ENCODE measurements around the gene CD160.

GRCh38 chr1:145692785-145693443, 26.4 kb upstream of the CD160 start:
- no peak for TF ChIP-seq POLR2A (IDR thresholded peaks at IDR 0.05; ENCODE audit: low read length)
- TF ChIP-seq GATA1 (IDR thresholded peaks at IDR 0.05; ENCODE audit: low read depth, low read length) = no peak

Measured in erythroblast (primary cell).